HG03521 (cell line): Measurements from ENCODE around the gene TPSB2.
"Not testable (repeated sequence)": the region's sequence is repeated elsewhere in the genome, so short reads cannot be mapped to it uniquely, and the experiment has no call there.

Source experiments
- ATAC-seq: cut with Tn5 transposase; IDR thresholded peaks from one replicate; pipeline ENCODE4 v1.9.1; 2021; ENCODE audit warnings: mild to moderate bottlenecking, moderate library complexity; ENCODE audit not compliant: unreplicated experiment

The TPSB2 gene

GRCh38 chr16:1243907-1244850 is 14.2 kb upstream of the TPSB2 start:
- not testable (repeated sequence) for ATAC-seq

- not testable (repeated sequence) for ATAC-seq
Measured at GRCh38 chr16:1243363-1243762, 13.4 kb upstream of the TPSB2 start.

- not testable (repeated sequence) for ATAC-seq
Measured at GRCh38 chr16:1241081-1241480, 11.1 kb upstream of the TPSB2 start.

GRCh38 chr16:1240436-1240835 is 10.5 kb upstream of the TPSB2 start, which contains the start of gene TPSAB1:
Gene TPSAB1 (plus strand): TSS chr16:1240705. CDS start chr16:1240939, 234 bp downstream.
- not testable (repeated sequence) for ATAC-seq

GRCh38 chr16:1239575-1239974 is 9.6 kb upstream of the TPSB2 start:
- ATAC-seq, result not testable (repeated sequence)

GRCh38 chr16:1238909-1239308 is 8.9 kb upstream of the TPSB2 start:
- not testable (repeated sequence) for ATAC-seq

- no peak for ATAC-seq
Measured at GRCh38 chr16:1237990-1238389, 8.0 kb upstream of the TPSB2 start.

GRCh38 chr16:1236659-1237058 is 6.7 kb upstream of the TPSB2 start:
- not testable (repeated sequence) for ATAC-seq

GRCh38 chr16:1232049-1232748 is 2.2 kb upstream of the TPSB2 start:
- not testable (repeated sequence) for ATAC-seq

GRCh38 chr16:1231301-1231700 is 1.3 kb upstream of the TPSB2 start:
- ATAC-seq, result not testable (repeated sequence)

- ATAC-seq, result not testable (repeated sequence)
Measured at GRCh38 chr16:1230471-1231212, 658 bp upstream of the TPSB2 start.

GRCh38 chr16:1229476-1229875 is 508 bp downstream of the TPSB2 start:
- not testable (repeated sequence) for ATAC-seq

GRCh38 chr16:1228227-1228626 is 1.8 kb downstream of the TPSB2 start:
- ATAC-seq, result not testable (repeated sequence)

- ATAC-seq, result not testable (repeated sequence)
Measured at GRCh38 chr16:1226692-1227091, 3.3 kb downstream of the TPSB2 start.

- not testable (repeated sequence) for ATAC-seq
Measured at GRCh38 chr16:1225728-1226311, 4.2 kb downstream of the TPSB2 start.

- ATAC-seq, result no peak
Measured at GRCh38 chr16:1225051-1225451, 4.9 kb downstream of the TPSB2 start, which contains the start of gene TPSG1. Gene TPSG1 (minus strand): TSS chr16:1225268. CDS start chr16:1225252, 16 bp downstream.

GRCh38 chr16:1224558-1224957 is 5.4 kb downstream of the TPSB2 start:
- ATAC-seq, result no peak

GRCh38 chr16:1223355-1224214 is 6.4 kb downstream of the TPSB2 start:
- no peak for ATAC-seq

GRCh38 chr16:1222553-1223354 is 7.2 kb downstream of the TPSB2 start:
- no peak for ATAC-seq
